Right lobe of liver (tissue), 4 donors: Measurements from ENCODE around the gene ZMYND10.

ENCODE experiments used
- CTCF ChIP-seq, 4 donors: fragments of 200-600 bp in 3 of 4; fragments of 450-650 bp in 1 of 4; IDR thresholded peaks; one replicate each; pipeline versions ENCODE4 v1.5.1 to v1.8.0; 2016 to 2022; ENCODE audit warnings: antibody characterized with exemption in 4 of 4, mild to moderate bottlenecking in 2 of 4
- POLR2A ChIP-seq: fragments of 450-650 bp; IDR thresholded peaks from one replicate; pipeline ENCODE4 v1.6.1; 2017; ENCODE audit warnings: antibody characterized with exemption, mild to moderate bottlenecking
- donor health status: DM: no; HTN: no; CAD: no.
- donor health status: DM: no; HTN: no; CAD: no.
- donor health status: DM: no; HTN: yes; CAD: no.

- no peak for TF ChIP-seq POLR2A
- TF ChIP-seq CTCF (IDR thresholded peaks at IDR 0.05), result no peak
Measured at GRCh38 chr3:50389414-50389767, 43.9 kb upstream of the ZMYND10 start.
